IgD-negative memory B cell (primary cell): ENCODE measurements around the gene MGP. TPM values are rescaled to one million over a fixed set of nuclear protein-coding genes. Genes with fewer than 3 reads are reported as not detected.

Source experiments
- H3K27ac Mint-ChIP-seq, 3 donors: one replicate each; pipeline ENCODE4 v1.8.0; 2020 to 2022; ENCODE audit warnings: mild to moderate bottlenecking in 3 of 3, mixed read lengths in 3 of 3, moderate library complexity in 1 of 3
- H3K27me3 Mint-ChIP-seq: one replicate; pipeline ENCODE4 v1.8.0; 2021; ENCODE audit warnings: mixed read lengths
- H3K36me3 Mint-ChIP-seq: one replicate; pipeline ENCODE4 v1.8.0; 2020; ENCODE audit warnings: mild to moderate bottlenecking, mixed read lengths
- H3K4me1 Mint-ChIP-seq, 3 donors: one replicate each; pipeline ENCODE4 v1.8.0; 2020 to 2022; ENCODE audit warnings: mixed read lengths in 3 of 3, mild to moderate bottlenecking in 1 of 3
- H3K4me3 Mint-ChIP-seq, 4 donors: one replicate each; pipeline ENCODE4 v1.8.0; 2020 to 2022; ENCODE audit warnings: mild to moderate bottlenecking in 4 of 4, mixed read lengths in 4 of 4, moderate library complexity in 3 of 4
- H3K9me3 Mint-ChIP-seq, 3 donors: one replicate each; pipeline ENCODE4 v1.8.0; 2020 to 2021; ENCODE audit warnings: mixed read lengths in 3 of 3, mild to moderate bottlenecking in 1 of 3
- polyA plus RNA-seq: library from polyadenylated mRNA; unstranded; fragments of 300-500 nt; fragmentation: Illumina TruSeq; gene quantifications from one replicate; pipeline ENCODE4 v1.2.3, GENCODE V29; 2021

The MGP gene
- polyA plus RNA-seq, 1 donor from 2014 or later: not detected

- H3K9me3 Mint-ChIP-seq: no peaks in the 10 kb centered on the region
- no peak overlapping the region for H3K27ac Mint-ChIP-seq
- H3K36me3 Mint-ChIP-seq: no peaks in the 10 kb centered on the region
- no peak overlapping the region for H3K4me3 Mint-ChIP-seq
- H3K4me1 Mint-ChIP-seq: peaks cover 0 to 7% (median 0%) of the 10 kb centered on the region in 3 donors
- H3K27me3 Mint-ChIP-seq: peaks cover 5% of the 10 kb centered on the region
Observed at GRCh38 chr12:14836336-14837210, 49.1 kb downstream of the MGP start.

GRCh38 chr12:14834509-14834908, 51.1 kb downstream of the MGP start:
- H3K4me3 Mint-ChIP-seq: no peak overlapping the region
- H3K4me1 Mint-ChIP-seq: no peaks in the 10 kb centered on the region
- H3K9me3 Mint-ChIP-seq: no peaks in the 10 kb centered on the region
- H3K27ac Mint-ChIP-seq: no peak overlapping the region
- H3K27me3 Mint-ChIP-seq: peaks cover 7% of the 10 kb centered on the region
- H3K36me3 Mint-ChIP-seq: no peaks in the 10 kb centered on the region

- Mint-ChIP-seq H3K36me3 (no peaks in the 10 kb centered on the region), H3K4me3 (no peak overlapping the region), H3K9me3 (no peaks in the 10 kb centered on the region), H3K4me1 (no peaks in the 10 kb centered on the region), H3K27me3 (peaks cover 4% of the 10 kb centered on the region), H3K27ac (no peak overlapping the region)
Observed at GRCh38 chr12:14833952-14834351, 51.7 kb downstream of the MGP start.

- H3K27ac Mint-ChIP-seq: no peak overlapping the region
- H3K27me3 Mint-ChIP-seq: peaks cover 4% of the 10 kb centered on the region
- no peak overlapping the region for H3K4me3 Mint-ChIP-seq
- H3K9me3 Mint-ChIP-seq: no peaks in the 10 kb centered on the region
- no peaks in the 10 kb centered on the region for H3K36me3 Mint-ChIP-seq
- no peaks in the 10 kb centered on the region for H3K4me1 Mint-ChIP-seq
Observed at GRCh38 chr12:14833336-14833735, 52.3 kb downstream of the MGP start.

Other genes starting within 250 kb of the MGP start
- gene GUCY2C, start 189.3 kb downstream of the MGP start, polyA plus RNA-seq: 0.85 TPM
- gene WBP11, start 82.4 kb downstream of the MGP start, polyA plus RNA-seq: 59.3 TPM
- 0.70 TPM for gene C12orf60, start 82.2 kb downstream of the MGP start, polyA plus RNA-seq
- gene SMCO3, start 71.7 kb downstream of the MGP start, polyA plus RNA-seq: not detected
- gene ART4, start 42.3 kb downstream of the MGP start, polyA plus RNA-seq: not detected
- 1.9 TPM for gene ERP27, start 52.7 kb upstream of the MGP start, polyA plus RNA-seq
- gene ARHGDIB, start 75.7 kb upstream of the MGP start, polyA plus RNA-seq: 2,289 TPM
- not detected for gene PDE6H, start 87.2 kb upstream of the MGP start, polyA plus RNA-seq